NCI-H2196 (cell line): ENCODE measurements around the gene BPIFA1.
A peak's percentile ranks its signal among the peaks of the same experiment; 100 is the strongest.

Experiments
- DNase-seq: peaks from one replicate; lab custom pipeline; 2025; ENCODE audit not compliant: unreplicated experiment; lab: John Stamatoyannopoulos, UW

Gene BPIFA1

GRCh38 chr20:33277471-33278441 is 42.0 kb downstream of the BPIFA1 start:
- no peak for DNase-seq

DNA sequence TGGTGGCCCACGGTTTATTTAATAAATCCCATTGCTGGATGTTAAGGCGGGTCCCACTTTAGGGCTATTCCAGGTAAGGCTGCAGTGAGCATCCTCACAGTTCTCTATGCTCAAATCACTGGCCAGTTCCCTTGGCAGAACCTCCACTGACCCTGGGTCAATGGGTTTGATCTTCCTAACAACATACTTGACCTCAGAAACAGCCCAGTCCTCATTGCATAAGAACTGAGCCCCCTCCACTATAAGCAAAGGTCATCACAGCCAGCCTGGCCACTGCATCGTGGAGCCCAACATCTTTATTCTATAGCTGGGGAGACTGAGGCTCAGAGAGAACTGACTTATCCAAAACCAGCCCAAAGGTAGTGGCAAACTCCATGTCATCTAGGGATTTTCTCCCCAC is 42.9 kb downstream of the BPIFA1 start:
- DNase-seq, result no peak

DNA sequence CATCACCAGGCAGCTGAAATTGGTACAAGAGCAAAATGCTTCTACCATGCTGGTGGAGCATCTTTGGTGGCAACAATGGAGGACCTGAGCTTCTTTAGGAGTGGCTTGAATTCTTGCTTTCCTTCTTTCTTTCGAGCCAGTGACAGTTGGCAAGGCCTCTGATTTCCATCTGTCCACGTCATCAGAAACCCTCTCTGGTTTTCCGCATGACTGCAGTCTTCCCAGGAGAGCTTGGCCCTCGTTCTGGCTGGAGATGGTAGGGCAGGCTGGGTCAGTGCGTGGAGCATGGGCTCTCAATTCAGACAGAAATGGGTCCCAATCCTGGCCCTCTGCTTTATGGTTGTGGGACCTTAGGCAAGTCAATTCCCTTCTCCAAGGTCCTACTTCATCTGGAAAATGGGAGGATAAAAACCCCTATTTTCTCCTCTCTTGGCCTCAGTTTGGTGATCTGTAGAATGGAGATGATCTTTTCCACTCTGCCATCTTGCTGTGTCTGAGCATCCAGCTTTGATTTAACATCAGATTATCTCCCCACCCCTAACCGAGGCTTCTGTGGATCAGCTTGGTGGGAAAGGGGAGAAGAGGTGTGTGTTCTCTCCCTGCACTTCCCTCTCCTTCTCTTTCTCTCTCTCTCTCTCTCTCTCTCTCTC is 43.6 kb downstream of the BPIFA1 start:
- no peak for DNase-seq

DNA sequence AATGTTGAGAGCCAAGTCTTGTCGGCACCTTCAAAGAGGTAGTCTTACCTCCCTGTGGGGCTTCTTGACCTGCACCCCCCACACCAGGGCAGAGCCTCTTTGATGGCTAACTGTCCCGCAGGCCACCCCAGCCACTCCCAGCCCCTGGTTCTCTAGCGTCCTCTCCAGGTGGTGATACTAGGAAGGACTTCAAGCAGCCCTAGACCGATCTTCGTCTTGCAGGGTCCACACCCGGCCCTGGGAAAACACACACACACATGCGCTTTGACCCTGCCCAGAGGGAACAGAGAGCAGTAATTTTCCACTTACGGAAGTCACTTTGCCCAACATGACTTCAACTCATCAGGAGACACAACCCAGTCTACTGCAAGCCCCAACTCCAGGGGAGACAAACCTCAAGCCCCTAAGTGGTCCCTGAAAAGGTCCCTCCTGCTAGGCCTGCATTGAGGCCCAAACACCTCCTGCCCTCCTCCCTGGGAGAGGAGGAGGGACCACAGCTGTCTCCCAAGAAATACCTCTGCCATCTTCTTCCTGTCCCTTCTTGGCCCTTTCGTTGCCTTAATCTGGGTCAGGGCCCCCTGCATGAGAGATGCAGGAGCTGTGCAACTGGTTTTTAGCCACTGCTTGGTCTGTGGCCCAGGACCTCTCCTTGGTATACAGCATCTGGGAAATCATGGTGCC is 44.3 kb downstream of the BPIFA1 start:
- DNase-seq, result no peak

GRCh38 chr20:33280775-33281174 is 45.0 kb downstream of the BPIFA1 start:
- no peak for DNase-seq

DNA sequence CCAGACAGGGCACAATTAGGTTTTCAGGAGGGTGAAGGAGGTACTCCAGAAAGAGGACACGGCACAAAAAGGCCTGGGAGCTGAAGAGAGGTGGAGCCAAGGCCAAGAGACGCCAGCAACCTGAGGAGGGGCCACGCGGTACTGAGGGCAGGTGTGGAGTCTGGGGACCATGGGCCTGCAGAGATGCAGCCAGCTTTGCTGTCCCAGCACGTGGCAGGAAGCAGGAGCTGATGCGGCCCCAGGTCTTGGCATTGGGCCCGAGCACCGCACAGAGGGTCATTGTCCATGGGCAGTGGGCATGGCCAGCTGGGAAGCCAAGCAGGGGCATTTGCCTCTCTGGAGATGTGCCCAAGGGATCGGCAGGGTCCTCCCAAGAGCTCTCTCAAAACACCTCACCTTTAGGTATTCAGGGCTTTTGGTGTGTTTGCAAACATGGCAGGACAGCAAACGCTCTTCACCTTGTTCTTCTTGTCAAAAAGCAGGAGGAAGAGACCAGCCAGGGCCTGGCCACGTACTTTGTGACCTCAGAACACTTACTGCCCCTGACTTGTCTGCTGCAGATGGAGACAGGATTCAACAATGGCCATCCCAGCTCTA is 45.9 kb downstream of the BPIFA1 start:
- peak; percentile 42 for DNase-seq

DNA sequence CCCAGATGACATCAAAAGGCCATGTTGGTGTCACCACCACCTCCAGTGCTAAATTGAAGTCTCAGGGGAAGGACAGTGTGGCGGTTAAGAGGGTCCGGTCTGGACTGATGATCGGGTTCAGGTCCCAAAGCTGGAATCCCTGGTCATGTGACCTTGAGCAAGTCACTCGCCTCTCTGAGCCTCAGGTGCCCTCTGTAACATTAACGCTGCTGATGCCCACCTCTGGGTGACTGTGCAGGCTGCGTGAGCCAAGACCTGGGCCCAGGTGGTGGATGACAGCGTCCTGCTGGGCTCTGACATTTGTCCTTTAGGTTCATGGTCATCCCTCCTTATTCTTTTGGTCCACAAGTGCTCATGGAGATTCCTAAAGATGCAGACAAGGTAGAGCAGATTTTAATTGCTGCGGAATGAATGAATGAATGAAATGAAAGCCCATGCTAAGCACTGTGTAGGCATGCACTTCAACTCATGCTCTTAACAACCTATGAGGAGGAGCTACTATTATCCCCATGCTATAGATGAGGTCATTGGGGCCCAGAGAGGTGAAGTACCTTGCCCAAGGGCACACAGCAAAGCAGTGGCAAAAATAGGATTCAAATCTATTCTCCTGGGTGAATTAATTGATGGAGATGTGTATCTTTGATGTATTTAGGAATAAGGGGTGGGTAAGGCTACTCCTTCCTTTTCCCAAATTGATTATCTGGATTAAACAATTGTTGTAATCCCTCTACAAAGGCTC is 46.6 kb downstream of the BPIFA1 start:
- DNase-seq, result no peak

GRCh38 chr20:33282991-33283555 is 47.3 kb downstream of the BPIFA1 start, which contains the start of gene BPIFB1:
TSS of gene BPIFB1 (plus strand) at chr20:33283214. CDS start at chr20:33286074, 2,860 bp downstream.
- no peak for DNase-seq

- DNase-seq, result no peak
Measured at GRCh38 chr20:33284284-33284683, 48.5 kb downstream of the BPIFA1 start.

GRCh38 chr20:33284937-33285336 is 49.1 kb downstream of the BPIFA1 start:
- DNase-seq, result no peak

GRCh38 chr20:33285861-33286495 is 50.2 kb downstream of the BPIFA1 start:
- DNase-seq, result no peak

GRCh38 chr20:33287884-33288283 is 52.1 kb downstream of the BPIFA1 start:
- no peak for DNase-seq

- no peak for DNase-seq
Measured at GRCh38 chr20:33290852-33291251, 55.1 kb downstream of the BPIFA1 start.

GRCh38 chr20:33291416-33291815 is 55.6 kb downstream of the BPIFA1 start:
- DNase-seq, result no peak

DNA sequence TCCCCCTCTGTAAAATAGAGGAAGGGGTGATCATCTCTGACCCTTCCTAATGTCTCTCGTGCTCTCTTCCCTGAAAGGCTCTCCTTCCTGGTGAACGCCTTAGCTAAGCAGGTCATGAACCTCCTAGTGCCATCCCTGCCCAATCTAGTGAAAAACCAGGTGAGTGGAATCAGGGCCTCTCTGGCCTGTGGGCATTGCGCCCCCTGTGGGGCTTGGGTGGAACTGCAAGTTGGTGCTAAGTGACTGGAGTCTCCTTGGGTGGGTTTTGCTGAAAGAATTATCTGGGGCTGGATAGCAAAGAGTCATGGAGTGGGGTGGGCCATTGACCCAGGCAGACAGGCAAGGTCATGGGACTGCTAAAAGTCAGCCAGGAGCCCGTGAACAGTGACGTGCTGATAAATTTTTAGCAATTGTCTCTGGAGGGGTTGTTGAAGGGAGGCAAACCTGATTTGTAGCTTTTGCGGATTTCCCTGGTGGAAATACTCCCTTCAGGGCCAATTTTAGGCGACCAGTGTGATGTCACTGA is 56.1 kb downstream of the BPIFA1 start:
- peak; percentile 71 for DNase-seq
